Measurements from ENCODE around the gene MED10.
"Not testable (repeated sequence)": the region's sequence is repeated elsewhere in the genome, so short reads cannot be mapped to it uniquely, and the experiment has no call there.

MED10 gene

GRCh38 chr5:6372251-6373080 is 5.9 kb downstream of the MED10 start:
- no peak for DNase-seq

GRCh38 chr5:6371079-6371810 is 7.1 kb downstream of the MED10 start:
- DNase-seq, result no peak

GRCh38 chr5:6370580-6370979 is 7.8 kb downstream of the MED10 start:
- no peak for DNase-seq

- DNase-seq, result no peak
These were observed 12.3 kb downstream of the MED10 start for GRCh38 chr5:6365977-6366590.

GRCh38 chr5:6365142-6365976 is 13.0 kb downstream of the MED10 start:
- DNase-seq, result no peak

GRCh38 chr5:6363454-6364011 is 14.8 kb downstream of the MED10 start:
- DNase-seq, result not testable (repeated sequence)

- DNase-seq, result no peak
These were observed 15.5 kb downstream of the MED10 start for GRCh38 chr5:6362846-6363245.

GRCh38 chr5:6361101-6361500 is 17.2 kb downstream of the MED10 start:
- DNase-seq, result no peak

- no peak for DNase-seq
These were observed 17.8 kb downstream of the MED10 start for GRCh38 chr5:6360323-6361072.

GRCh38 chr5:6359555-6360322 is 18.6 kb downstream of the MED10 start:
- no peak for DNase-seq

- DNase-seq, result no peak
These were observed 19.9 kb downstream of the MED10 start for GRCh38 chr5:6358434-6358820.

- not testable (repeated sequence) for DNase-seq
These were observed 20.4 kb downstream of the MED10 start for GRCh38 chr5:6357817-6358433.

- DNase-seq, result no peak
These were observed 21.7 kb downstream of the MED10 start for GRCh38 chr5:6356578-6357164.

- no peak for DNase-seq
These were observed 23.1 kb downstream of the MED10 start for GRCh38 chr5:6355294-6355693.

GRCh38 chr5:6354848-6355247 is 23.5 kb downstream of the MED10 start:
- DNase-seq, result no peak

GRCh38 chr5:6353602-6354302 is 24.6 kb downstream of the MED10 start:
- no peak for DNase-seq

GRCh38 chr5:6350277-6351090 is 27.9 kb downstream of the MED10 start:
- DNase-seq, result no peak

- DNase-seq, result no peak
These were observed 29.0 kb downstream of the MED10 start for GRCh38 chr5:6349387-6349786.

Data from activated CD4-positive, alpha-beta T cell treated with anti-CD3 and anti-CD28 coated beads for 4 hours (primary cell).